PC-9 (cell line): ENCODE results near the gene CD38. TPM values are rescaled to one million over a fixed set of nuclear protein-coding genes. Genes with fewer than 3 reads are reported as not detected.

Experiments used
- BruUV-seq: library from RNA; stranded (reverse); fragments of 400-500 nt; replicated peaks from 2 replicates; lab custom pipeline; 2021; lab: Mats Ljungman, UMichigan
- CTCF ChIA-PET: fragments of 300-600 bp; sonication (Branson Sonifier 250); formaldehyde crosslinking; loops from one replicate; lab custom pipeline; 2022; ENCODE audit warnings: antibody characterized with exemption; lab: Charles Lee
- POLR2A ChIA-PET: fragments of 300-600 bp; sonication (Branson Sonifier 250); formaldehyde crosslinking; loops from one replicate; lab custom pipeline; 2022; ENCODE audit warnings: antibody characterized with exemption; ENCODE audit not compliant: unreplicated experiment; lab: Charles Lee
- DNase-seq, 2 experiments: peaks; one replicate each; pipeline versions ENCODE4 v3.0.0 to v3.0.0-alpha.2; 2015 to 2022; ENCODE audit warnings: mixed read lengths in 1 of 2
- H2AFZ ChIP-seq: fragments of 200-600 bp; sonication (generic); 2 replicates; pipeline ENCODE4 v1.8.1; 2017; ENCODE audit warnings: antibody characterized with exemption
- H3F3A ChIP-seq: fragments of 200-600 bp; sonication (generic); 2 replicates; pipeline ENCODE4 v1.8.1; 2017; ENCODE audit warnings: antibody characterized with exemption, mild to moderate bottlenecking, low read depth; ENCODE audit not compliant: insufficient read depth
- H3K27ac ChIP-seq: fragments of 200-600 bp; sonication (generic); 2 replicates; pipeline ENCODE4 v1.6.1; 2016; ENCODE audit warnings: mixed run types
- H3K27me3 ChIP-seq: fragments of 200-600 bp; sonication (generic); 2 replicates; pipeline ENCODE4 v1.6.1; 2016; ENCODE audit warnings: low read depth, mixed run types; ENCODE audit not compliant: insufficient read depth
- H3K36me3 ChIP-seq: fragments of 200-600 bp; sonication (generic); 2 replicates; pipeline ENCODE4 v1.6.1; 2016; ENCODE audit warnings: low read depth, mixed run types
- H3K4me1 ChIP-seq: fragments of 200-600 bp; sonication (generic); replicated peaks from 2 replicates; pipeline ENCODE4 v1.6.1; 2016; ENCODE audit warnings: mixed run types; ENCODE audit not compliant: insufficient read depth
- H3K4me2 ChIP-seq: fragments of 200-600 bp; sonication (generic); 2 replicates; pipeline ENCODE4 v1.6.1; 2017; ENCODE audit warnings: mixed run types
- H3K4me3 ChIP-seq: fragments of 200-600 bp; sonication (generic); 2 replicates; pipeline ENCODE4 v1.6.1; 2016; ENCODE audit warnings: mixed run types
- H3K79me2 ChIP-seq: fragments of 200-600 bp; sonication (generic); 2 replicates; pipeline ENCODE4 v1.6.1; 2017; ENCODE audit warnings: low read depth, mixed run types
- H3K9me2 ChIP-seq: fragments of 200-600 bp; sonication (generic); 2 replicates; pipeline ENCODE4 v1.8.1; 2017; ENCODE audit warnings: mild to moderate bottlenecking; ENCODE audit not compliant: insufficient read depth
- H3K9me3 ChIP-seq: fragments of 200-600 bp; sonication (generic); 2 replicates; pipeline ENCODE4 v1.8.1; 2016; ENCODE audit warnings: low read depth; ENCODE audit not compliant: insufficient read depth
- H4K20me1 ChIP-seq: fragments of 200-600 bp; sonication (generic); 2 replicates; pipeline ENCODE4 v1.8.1; 2017; ENCODE audit not compliant: insufficient read depth
- CTCF ChIP-seq: fragments of 200-600 bp; sonication (generic); conservative IDR thresholded peaks from 2 replicates; pipeline ENCODE4 v1.6.1; 2017; ENCODE audit warnings: mixed run types, antibody characterized with exemption, mild to moderate bottlenecking, moderate library complexity
- EZH2 ChIP-seq: fragments of 200-600 bp; sonication (generic); IDR thresholded peaks from 2 replicates; pipeline ENCODE4 v1.8.0; 2017; ENCODE audit warnings: antibody characterized with exemption, low read depth
- intact Hi-C: fragments of 100-400 bp; cut with micrococcal nuclease; formaldehyde crosslinking; loops from one replicate; pipeline ENCODE4 v1.10.0; 2022; ENCODE audit not compliant: unreplicated experiment
- total RNA-seq: library from RNA; stranded (reverse); gene quantifications from 2 replicates; pipeline ENCODE4 v1.2.3, GENCODE V29; 2021

Gene CD38
- total RNA-seq, 1 experiment from 2014 or later: 0.90 TPM

GRCh38 chr4:15738877-15739276 is 39.3 kb upstream of the CD38 start:
- H3K4me2 ChIP-seq: no peak overlapping the region
- no peaks in the 10 kb centered on the region for H3K36me3 ChIP-seq
- H3K27me3 ChIP-seq: no peaks in the 10 kb centered on the region
- H3K9me3 ChIP-seq: no peaks in the 10 kb centered on the region
- POLR2A ChIA-PET: no interaction called here
- intact Hi-C loops: no loop called here
- no peaks in the 10 kb centered on the region for H3K4me1 ChIP-seq
- CTCF ChIA-PET: no interaction called here
- no peaks in the 10 kb centered on the region for H3K9me2 ChIP-seq
- H3K27ac ChIP-seq: no peak overlapping the region
- TF ChIP-seq CTCF: no peak
- no peak for TF ChIP-seq EZH2
- no TSS peak for BruUV-seq
- no peaks in the 10 kb centered on the region for H3F3A ChIP-seq
- H3K79me2 ChIP-seq: no peaks in the 10 kb centered on the region
- DNase-seq: no peak
- no peak overlapping the region for H3K4me3 ChIP-seq
- no peaks in the 10 kb centered on the region for H4K20me1 ChIP-seq
- no peak overlapping the region for H2AFZ ChIP-seq

GRCh38 chr4:15740764-15741404 is 37.2 kb upstream of the CD38 start:
- intact Hi-C loops: no loop called here
- Histone ChIP-seq H4K20me1 (no peaks in the 10 kb centered on the region), H3K9me2 (no peaks in the 10 kb centered on the region), H3K4me1 (no peaks in the 10 kb centered on the region), H3K79me2 (no peaks in the 10 kb centered on the region), H3F3A (no peaks in the 10 kb centered on the region), H3K9me3 (no peaks in the 10 kb centered on the region), H3K4me2 (no peak overlapping the region), H3K36me3 (no peaks in the 10 kb centered on the region), H3K27ac (no peak overlapping the region), H3K4me3 (no peak overlapping the region), H2AFZ (no peak overlapping the region), H3K27me3 (no peaks in the 10 kb centered on the region)
- TF ChIP-seq EZH2: no peak
- no peak for TF ChIP-seq CTCF
- ChIA-PET CTCF (no interaction called here), POLR2A (no interaction called here)
- BruUV-seq: no TSS peak
- no peak for DNase-seq

- no TSS peak for BruUV-seq
- intact Hi-C loops: no loop called here
- ChIA-PET CTCF (no interaction called here), POLR2A (no interaction called here)
- Histone ChIP-seq H2AFZ (no peak overlapping the region), H3K27ac (no peak overlapping the region), H3K4me1 (no peaks in the 10 kb centered on the region), H3K36me3 (no peaks in the 10 kb centered on the region), H3F3A (no peaks in the 10 kb centered on the region), H3K9me2 (no peaks in the 10 kb centered on the region), H3K79me2 (no peaks in the 10 kb centered on the region), H3K4me2 (no peak overlapping the region), H3K4me3 (no peak overlapping the region), H3K27me3 (no peaks in the 10 kb centered on the region), H4K20me1 (no peaks in the 10 kb centered on the region), H3K9me3 (no peaks in the 10 kb centered on the region)
- DNase-seq: no peak
- TF ChIP-seq EZH2 (no peak), CTCF (no peak)
These were observed 36.0 kb upstream of the CD38 start for GRCh38 chr4:15742083-15742582.
